ENCODE results near the gene GASK1A.

DNA sequence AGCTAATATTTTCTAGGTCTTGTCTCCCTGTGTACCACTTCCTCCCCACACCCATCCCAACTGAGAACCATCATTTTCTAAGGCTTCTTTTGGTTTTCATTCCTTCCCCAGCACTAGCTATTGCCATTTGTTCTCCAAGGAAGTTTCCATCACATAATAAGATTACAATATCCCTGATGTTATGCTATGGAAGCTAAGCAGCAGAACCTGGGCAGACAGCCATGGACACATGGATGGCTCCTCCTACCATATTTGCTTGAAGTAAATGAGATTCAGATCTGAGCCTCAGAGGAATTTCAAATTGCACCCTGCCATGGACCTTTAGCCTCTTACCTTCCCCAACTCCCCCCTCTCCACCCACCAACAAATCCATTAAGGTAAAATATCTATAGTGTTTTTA is 31.5 kb downstream of the GASK1A start:
- no peak for TF ChIP-seq CTCF (conservative IDR thresholded peaks at IDR 0.05 in 1 of 2, IDR thresholded peaks at IDR 0.05 in 1 of 2; ENCODE audit: low read depth in 1 of 2, low read length in 2 of 2)
- TF ChIP-seq EZH2 (IDR thresholded peaks at IDR 0.05; ENCODE audit: low read length, missing control alignments) = no peak

All from fibroblast of lung (primary cell).